ENCODE results near the gene CAMSAP2. TPM values are rescaled to one million over a fixed set of nuclear protein-coding genes. Genes with fewer than 3 reads are reported as not detected.

Gene CAMSAP2, protein sequence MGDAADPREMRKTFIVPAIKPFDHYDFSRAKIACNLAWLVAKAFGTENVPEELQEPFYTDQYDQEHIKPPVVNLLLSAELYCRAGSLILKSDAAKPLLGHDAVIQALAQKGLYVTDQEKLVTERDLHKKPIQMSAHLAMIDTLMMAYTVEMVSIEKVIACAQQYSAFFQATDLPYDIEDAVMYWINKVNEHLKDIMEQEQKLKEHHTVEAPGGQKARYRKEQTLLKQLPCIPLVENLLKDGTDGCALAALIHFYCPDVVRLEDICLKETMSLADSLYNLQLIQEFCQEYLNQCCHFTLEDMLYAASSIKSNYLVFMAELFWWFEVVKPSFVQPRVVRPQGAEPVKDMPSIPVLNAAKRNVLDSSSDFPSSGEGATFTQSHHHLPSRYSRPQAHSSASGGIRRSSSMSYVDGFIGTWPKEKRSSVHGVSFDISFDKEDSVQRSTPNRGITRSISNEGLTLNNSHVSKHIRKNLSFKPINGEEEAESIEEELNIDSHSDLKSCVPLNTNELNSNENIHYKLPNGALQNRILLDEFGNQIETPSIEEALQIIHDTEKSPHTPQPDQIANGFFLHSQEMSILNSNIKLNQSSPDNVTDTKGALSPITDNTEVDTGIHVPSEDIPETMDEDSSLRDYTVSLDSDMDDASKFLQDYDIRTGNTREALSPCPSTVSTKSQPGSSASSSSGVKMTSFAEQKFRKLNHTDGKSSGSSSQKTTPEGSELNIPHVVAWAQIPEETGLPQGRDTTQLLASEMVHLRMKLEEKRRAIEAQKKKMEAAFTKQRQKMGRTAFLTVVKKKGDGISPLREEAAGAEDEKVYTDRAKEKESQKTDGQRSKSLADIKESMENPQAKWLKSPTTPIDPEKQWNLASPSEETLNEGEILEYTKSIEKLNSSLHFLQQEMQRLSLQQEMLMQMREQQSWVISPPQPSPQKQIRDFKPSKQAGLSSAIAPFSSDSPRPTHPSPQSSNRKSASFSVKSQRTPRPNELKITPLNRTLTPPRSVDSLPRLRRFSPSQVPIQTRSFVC (N-terminal part only)
- total RNA-seq: 10 to 100 TPM; 25.8 to 28.0 TPM

DNA sequence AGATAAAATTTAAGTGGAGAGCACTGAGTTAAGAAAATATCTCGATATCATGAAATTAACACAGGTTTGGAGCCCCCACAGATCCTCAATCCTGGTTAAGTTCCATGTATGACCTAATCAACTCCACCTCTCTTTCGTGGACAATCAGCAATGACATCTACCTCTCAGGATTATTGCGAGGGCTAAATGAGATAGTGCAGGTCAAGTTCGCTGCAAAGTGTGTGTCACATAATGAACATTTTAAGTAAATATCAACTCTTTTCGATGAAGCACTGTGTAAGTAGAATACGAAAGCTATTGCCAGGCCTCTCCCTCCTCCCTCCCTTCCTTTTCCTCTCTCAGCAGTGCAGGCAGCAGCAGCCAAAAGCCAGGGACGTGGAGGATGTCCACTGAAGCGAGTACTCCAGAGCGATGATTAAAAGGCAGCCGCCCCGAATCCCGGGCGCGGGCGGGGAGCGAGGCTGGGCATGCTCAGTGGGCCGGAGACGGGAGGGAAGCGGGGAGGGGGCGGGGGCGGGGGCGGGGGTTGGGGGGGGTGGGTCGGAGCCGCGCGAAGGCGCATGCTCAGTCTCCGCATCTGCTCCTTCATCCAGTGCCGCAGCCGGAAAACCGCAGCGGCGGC is at the start of gene CAMSAP2:
Gene CAMSAP2, plus strand, starts transcription at position 567 of the 622 bp plus-strand sequence. CDS start 935 bp downstream, outside the sequence.

DNA sequence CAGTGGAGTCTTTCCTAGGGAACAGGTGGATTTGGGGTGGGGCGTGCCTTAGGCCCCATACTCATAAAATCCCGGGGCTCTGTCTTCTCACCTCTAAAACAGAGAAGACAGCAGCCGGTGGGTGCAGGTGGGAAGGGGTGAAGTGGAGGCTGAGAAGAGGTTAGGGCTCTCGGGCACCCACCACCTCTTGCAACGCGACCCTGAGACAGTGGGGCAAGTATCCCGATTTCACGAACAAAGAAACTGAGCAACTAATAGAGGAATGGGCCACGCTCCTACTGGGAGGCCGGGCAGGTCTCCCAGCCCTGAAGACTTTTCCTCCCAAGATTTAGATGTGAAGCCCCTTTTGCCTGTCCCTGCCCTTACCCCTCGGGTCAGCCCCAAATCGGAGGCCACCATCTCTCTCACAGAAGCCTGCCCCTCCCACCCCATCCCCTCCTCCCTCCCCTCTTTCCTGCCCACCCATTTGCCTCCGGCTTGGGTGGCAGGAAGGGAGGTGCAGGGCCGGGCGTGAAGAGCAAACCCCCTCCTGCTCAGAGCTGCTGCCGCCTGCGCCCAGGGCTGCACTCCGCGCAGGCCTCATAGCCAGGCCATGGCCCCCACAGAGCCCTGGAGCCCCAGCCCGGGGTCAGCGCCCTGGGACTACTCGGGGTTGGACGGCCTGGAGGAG is 133.9 kb downstream of the CAMSAP2 start, which contains the start of gene GPR25:
Gene GPR25, plus strand, starts transcription at position 536 of the 670 bp plus-strand sequence. Its CDS starts 57 bp downstream, at position 593.

DNA sequence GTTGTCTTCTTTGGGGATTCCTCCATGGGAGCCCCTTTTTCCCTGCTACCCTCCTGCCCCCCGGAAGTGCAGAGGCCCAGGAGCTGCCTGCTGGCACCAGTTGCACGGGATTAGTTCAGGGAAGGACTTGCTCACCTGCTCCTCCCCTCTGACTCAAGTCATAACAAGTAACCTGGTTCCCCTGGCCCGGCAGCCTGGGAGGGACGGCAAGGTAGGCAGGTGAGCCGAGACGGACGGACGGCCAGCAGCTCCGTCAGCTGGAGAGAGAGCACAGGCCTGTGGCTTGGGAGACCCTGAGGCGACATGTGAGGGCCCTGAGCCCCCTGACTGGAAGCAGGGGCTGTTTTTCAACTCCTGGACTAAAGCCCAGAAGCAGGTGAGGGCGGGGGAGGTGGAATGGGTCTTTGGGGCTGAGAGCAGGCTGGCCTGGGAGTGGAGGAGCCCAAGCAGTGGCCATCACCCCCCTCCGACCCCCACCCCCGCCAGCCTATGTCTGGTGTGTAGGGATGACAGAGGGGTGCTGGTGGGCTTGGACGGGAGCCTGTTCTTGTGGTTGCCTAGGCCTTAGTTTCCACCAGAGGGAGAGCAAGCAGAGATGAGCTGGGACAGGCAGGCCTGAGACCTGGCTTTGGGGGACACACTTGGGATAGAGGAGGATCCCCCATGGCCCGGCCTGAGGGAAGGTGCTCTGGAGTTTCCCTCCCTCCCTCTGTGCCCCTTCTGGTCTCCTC is 156.2 kb downstream of the CAMSAP2 start, which contains the start of gene INAVA:
Gene INAVA, plus strand, starts transcription at position 189 of the 731 bp plus-strand sequence. CDS start 3,501 bp downstream, outside the sequence.

Other genes with a start within 250 kb of the CAMSAP2 start
- 10 to 100 TPM in 1 of 2 donors, 1 to 10 TPM in 1; 8.3 to 16.7 TPM for gene KIF14, start 118.1 kb upstream of the CAMSAP2 start, total RNA-seq
- 10 to 100 TPM; 14.1 to 17.6 TPM for gene DDX59, start 69.0 kb upstream of the CAMSAP2 start, total RNA-seq
- not detected for gene GPR25, start 134.1 kb downstream of the CAMSAP2 start, total RNA-seq
- under 1 TPM; under 0.01 to 0.33 TPM for gene INAVA, start 156.0 kb downstream of the CAMSAP2 start, total RNA-seq